HCT116 (cell line): ENCODE data around the gene DCDC2C. TPM values are rescaled to one million over a fixed set of nuclear protein-coding genes. Genes with fewer than 3 reads are reported as not detected.

Experiments used
- ATAC-seq: fragments of 200-7000 bp; cut with Tn5 transposase; 2 replicates; pipeline ENCODE4 v1.9.1; 2020; ENCODE audit warnings: mild to moderate bottlenecking, moderate library complexity
- BruUV-seq: library from RNA; stranded (reverse); fragments of 400-500 nt; replicated peaks from 2 replicates; lab custom pipeline; 2021; lab: Mats Ljungman, UMichigan
- CTCF ChIA-PET: fragments of 300-600 bp; sonication (Branson Sonifier 250); formaldehyde crosslinking; loops from one replicate; lab custom pipeline; 2021; ENCODE audit warnings: antibody characterized with exemption; lab: Charles Lee
- POLR2A ChIA-PET: fragments of 300-600, 350-600 bp; sonication (Branson Sonifier 250); formaldehyde crosslinking; loops from one replicate; lab custom pipeline; 2021; ENCODE audit warnings: antibody characterized with exemption; lab: Charles Lee
- RAD21 ChIA-PET, 2 experiments: fragments of 300-600 bp; sonication (Branson Sonifier 250); formaldehyde crosslinking; loops; one replicate each; lab custom pipeline; 2023; ENCODE audit warnings: low total read pairs in 2 of 2; ENCODE audit not compliant: uncharacterized antibody in 2 of 2, unreplicated experiment in 2 of 2, low non-redundant PET in 1 of 2; lab: Charles Lee
- DNase-seq: peaks from one replicate; pipeline ENCODE4 v3.0.0-alpha.2; 2010; ENCODE audit warnings: low read depth, low spot score
- H2AFZ ChIP-seq: fragments of 200-600 bp; shearing (Covaris generic), sonication (generic); 2 replicates; pipeline ENCODE4 v1.6.1; 2017; ENCODE audit warnings: low read depth, mixed run types, mixed read lengths, antibody characterized with exemption, low read length; ENCODE audit not compliant: poor library complexity, severe bottlenecking
- H3K27ac ChIP-seq: 2 replicates; pipeline ENCODE4 v1.5.1; 2012; ENCODE audit warnings: low read depth, low read length
- H3K27me3 ChIP-seq: fragments of 200-600 bp; sonication (generic); 2 replicates; pipeline ENCODE4 v1.6.1; 2016; ENCODE audit warnings: mixed run types, low read length, mixed read lengths; ENCODE audit not compliant: insufficient read depth
- H3K36me3 ChIP-seq, 2 experiments: fragments of 200-500 bp in 1 of 2; fragments of 200-600 bp in 1 of 2; sonication (Bioruptor generic) in 1 of 2; sonication (generic) in 1 of 2; 2 replicates each; pipeline versions ENCODE4 v1.5.1 to v1.6.1; 2014 to 2016; ENCODE audit warnings: low read length in 2 of 2, inconsistent platforms in 1 of 2, mixed read lengths in 1 of 2, mixed run types in 1 of 2; ENCODE audit not compliant: insufficient read depth in 2 of 2, control insufficient read depth in 1 of 2
- H3K4me1 ChIP-seq, 2 experiments: fragments of 200-600 bp in 1 of 2; sonication (generic) in 1 of 2; 2 replicates each; pipeline versions ENCODE4 v1.5.1 to v1.6.1; 2012 to 2017; ENCODE audit warnings: low read length in 2 of 2, inconsistent platforms in 1 of 2, mild to moderate bottlenecking in 1 of 2, mixed read lengths in 1 of 2, mixed run types in 1 of 2, moderate library complexity in 1 of 2; ENCODE audit not compliant: insufficient read depth in 2 of 2, control insufficient read depth in 1 of 2
- H3K4me2 ChIP-seq: fragments of 200-600 bp; sonication (generic); 2 replicates; pipeline ENCODE4 v1.6.1; 2017; ENCODE audit warnings: mixed run types, low read length, mixed read lengths
- H3K4me3 ChIP-seq, 2 experiments: fragments of 200-600 bp in 1 of 2; sonication (generic) in 1 of 2; replicated peaks in 1 of 2; 2 replicates each; pipeline ENCODE4 v1.5.1; 2011 to 2016; ENCODE audit warnings: low read length in 2 of 2, control low read depth in 1 of 2, low read depth in 1 of 2, mild to moderate bottlenecking in 1 of 2, mixed read lengths in 1 of 2, mixed run types in 1 of 2
- H3K79me2 ChIP-seq: fragments of 200-600 bp; sonication (generic); 2 replicates; pipeline ENCODE4 v1.6.1; 2017; ENCODE audit warnings: mild to moderate bottlenecking, mixed run types, low read length, moderate library complexity, mixed read lengths; ENCODE audit not compliant: insufficient read depth
- H3K9ac ChIP-seq: fragments of 200-600 bp; sonication (generic); 2 replicates; pipeline ENCODE4 v1.6.1; 2016; ENCODE audit warnings: low read length, mixed read lengths
- H3K9me2 ChIP-seq: fragments of 200-600 bp; sonication (generic), shearing (Covaris generic); 2 replicates; pipeline ENCODE4 v1.6.1; 2017; ENCODE audit warnings: mixed run types, mild to moderate bottlenecking, moderate library complexity; ENCODE audit not compliant: insufficient read depth
- H3K9me3 ChIP-seq, 2 experiments: fragments of 200-500 bp in 1 of 2; fragments of 200-600 bp in 1 of 2; sonication (Bioruptor generic) in 1 of 2; sonication (generic) in 1 of 2; 2 replicates each; pipeline ENCODE4 v1.6.1; 2014 to 2017; ENCODE audit warnings: low read length in 2 of 2, mixed read lengths in 2 of 2, inconsistent platforms in 1 of 2, low read depth in 1 of 2, mild to moderate bottlenecking in 1 of 2, mixed run types in 1 of 2, moderate library complexity in 1 of 2; ENCODE audit not compliant: control insufficient read depth in 1 of 2, insufficient read depth in 1 of 2
- H4K20me1 ChIP-seq: fragments of 200-600 bp; sonication (generic), shearing (Covaris generic); 2 replicates; pipeline ENCODE4 v1.6.1; 2017; ENCODE audit warnings: mixed run types, mild to moderate bottlenecking, moderate library complexity; ENCODE audit not compliant: insufficient read depth
- EGR1 ChIP-seq: IDR thresholded peaks from 2 replicates; pipeline ENCODE4 v1.6.1; 2012; ENCODE audit warnings: low read depth
- EZH2phosphoT487 ChIP-seq: fragments of 200-600 bp; IDR thresholded peaks from 2 replicates; pipeline ENCODE4 v1.6.1; 2018; ENCODE audit warnings: antibody characterized with exemption, borderline replicate concordance
- FOSL1 ChIP-seq: IDR thresholded peaks from 2 replicates; pipeline ENCODE4 v1.6.1; 2012; ENCODE audit warnings: low read depth
- JUND ChIP-seq: IDR thresholded peaks from 2 replicates; pipeline ENCODE4 v1.6.1; 2012
- REST ChIP-seq: IDR thresholded peaks from 2 replicates; pipeline ENCODE4 v1.6.1; 2012; ENCODE audit warnings: low read depth
- SIN3A ChIP-seq: IDR thresholded peaks from 2 replicates; pipeline ENCODE4 v1.6.1; 2012; ENCODE audit warnings: low read depth
- SP1 ChIP-seq: IDR thresholded peaks from 2 replicates; pipeline ENCODE4 v1.6.1; 2012; ENCODE audit warnings: low read depth
- SRF ChIP-seq: IDR thresholded peaks from 2 replicates; pipeline ENCODE4 v1.6.1; 2012; ENCODE audit warnings: low read depth
- TCF7L2 ChIP-seq: IDR thresholded peaks from 2 replicates; pipeline ENCODE4 v1.7.0; 2011; ENCODE audit warnings: borderline replicate concordance, inconsistent platforms; ENCODE audit not compliant: insufficient read depth, insufficient read length; ENCODE audit errors: extremely low read depth
- YY1 ChIP-seq: IDR thresholded peaks from 2 replicates; pipeline ENCODE4 v1.6.1; 2011; ENCODE audit warnings: low read length, low read depth, moderate library complexity, mild to moderate bottlenecking; ENCODE audit not compliant: insufficient replicate concordance; ENCODE audit errors: extremely low read depth
- ZNF274 ChIP-seq: fragments of 200-500 bp; sonication (Bioruptor generic); IDR thresholded peaks from 2 replicates; pipeline ENCODE4 v1.6.1; 2014; ENCODE audit warnings: mild to moderate bottlenecking, low read depth, low read length, inconsistent platforms
- intact Hi-C: fragments of 100-400 bp; cut with micrococcal nuclease; formaldehyde crosslinking; loops from 2 replicates; pipeline ENCODE4 v1.10.0; 2022
- total RNA-seq: library from RNA; stranded (reverse); gene quantifications from one replicate; pipeline ENCODE4 v1.2.1, GENCODE V29; 2021; ENCODE audit not compliant: unreplicated experiment
- TF ChIP-seq, protein P1 (sequence below): IDR thresholded peaks from 2 replicates; pipeline ENCODE4 v1.6.1; 2011; ENCODE audit warnings: mild to moderate bottlenecking, low read length, moderate library complexity; ENCODE audit not compliant: insufficient replicate concordance; ENCODE audit errors: extremely low read depth

DCDC2C gene
- total RNA-seq, 1 experiment from 2014 or later, result not detected

DNA sequence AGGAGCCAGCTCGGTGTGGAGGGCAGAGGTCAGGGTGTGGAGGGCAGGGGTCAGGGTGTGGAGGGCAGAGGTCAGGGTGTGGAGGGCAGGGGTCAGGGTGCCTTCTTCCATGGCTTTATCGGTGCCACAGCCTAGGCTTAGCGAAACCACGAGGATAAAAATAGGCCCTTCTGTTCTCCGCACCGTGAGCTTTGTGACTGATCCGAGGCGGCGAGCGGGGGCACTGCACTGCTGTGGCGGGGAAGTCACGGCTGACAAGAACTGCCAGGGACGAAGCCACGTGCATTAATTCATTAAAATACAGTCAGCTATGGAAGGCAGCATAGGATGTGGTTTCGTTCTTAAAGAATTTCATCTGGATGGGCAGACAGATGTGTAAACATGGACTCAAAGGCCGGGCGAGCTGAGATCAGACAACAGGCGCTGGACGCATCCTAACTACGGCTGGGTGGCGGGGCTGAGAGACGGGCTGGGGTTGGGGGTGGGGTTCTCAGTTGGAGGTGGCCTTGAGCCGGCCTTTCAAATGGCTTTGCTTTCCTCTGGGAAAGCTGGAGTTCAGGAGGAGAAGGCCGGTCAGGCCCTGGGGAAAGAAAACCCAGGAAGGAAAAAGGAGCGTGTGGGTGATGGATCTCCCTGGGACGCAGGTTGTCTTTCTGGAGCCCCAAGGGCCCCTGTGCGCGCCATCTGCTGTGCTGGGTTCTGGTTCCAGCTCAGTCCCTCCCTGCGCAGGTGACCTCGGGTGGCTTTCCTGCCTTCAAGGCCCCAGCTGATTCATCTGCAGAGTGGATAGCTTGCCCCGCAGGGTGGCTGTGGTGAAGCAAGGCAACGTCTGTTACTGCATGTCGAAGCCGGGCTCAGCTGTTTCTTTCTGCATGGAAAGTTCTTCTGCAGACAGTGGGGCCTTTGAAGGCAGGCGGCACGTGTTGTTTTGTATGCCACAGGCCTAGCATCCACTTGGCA lies 46.3 kb upstream of the DCDC2C start:
- CTCF ChIA-PET, result no interaction called here
- H3K27me3 ChIP-seq, result no peaks in the 10 kb centered on the region
- H3K9ac ChIP-seq, result no peak overlapping the region
- no peak overlapping the region for H3K4me3 ChIP-seq
- no peaks in the 10 kb centered on the region for H4K20me1 ChIP-seq
- H3K79me2 ChIP-seq, result no peaks in the 10 kb centered on the region
- ATAC-seq (no peak), DNase-seq (no peak)
- intact Hi-C loops, result loop anchor here (10.0 kb wide), 1 partner anchor 122 kb away; no protein-coding TSS in a partner anchor
- no peak overlapping the region for H3K4me2 ChIP-seq
- no peaks in the 10 kb centered on the region for H3K9me2 ChIP-seq
- H3K36me3 ChIP-seq, result no peaks in the 10 kb centered on the region
- RAD21 ChIA-PET, result no interaction called here
- TF ChIP-seq FOSL1 (no peak), REST (no peak), SIN3A (no peak), EGR1 (no peak), TCF7L2 (no peak), JUND (no peak), EZH2phosphoT487 (no peak), SRF (no peak), ZNF274 (no peak), SP1 (no peak), YY1 (no peak)
- TF ChIP-seq, protein P1, sequence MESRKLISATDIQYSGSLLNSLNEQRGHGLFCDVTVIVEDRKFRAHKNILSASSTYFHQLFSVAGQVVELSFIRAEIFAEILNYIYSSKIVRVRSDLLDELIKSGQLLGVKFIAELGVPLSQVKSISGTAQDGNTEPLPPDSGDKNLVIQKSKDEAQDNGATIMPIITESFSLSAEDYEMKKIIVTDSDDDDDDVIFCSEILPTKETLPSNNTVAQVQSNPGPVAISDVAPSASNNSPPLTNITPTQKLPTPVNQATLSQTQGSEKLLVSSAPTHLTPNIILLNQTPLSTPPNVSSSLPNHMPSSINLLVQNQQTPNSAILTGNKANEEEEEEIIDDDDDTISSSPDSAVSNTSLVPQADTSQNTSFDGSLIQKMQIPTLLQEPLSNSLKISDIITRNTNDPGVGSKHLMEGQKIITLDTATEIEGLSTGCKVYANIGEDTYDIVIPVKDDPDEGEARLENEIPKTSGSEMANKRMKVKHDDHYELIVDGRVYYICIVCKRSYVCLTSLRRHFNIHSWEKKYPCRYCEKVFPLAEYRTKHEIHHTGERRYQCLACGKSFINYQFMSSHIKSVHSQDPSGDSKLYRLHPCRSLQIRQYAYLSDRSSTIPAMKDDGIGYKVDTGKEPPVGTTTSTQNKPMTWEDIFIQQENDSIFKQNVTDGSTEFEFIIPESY, result no peak
- peaks cover 12 to 29% of the 10 kb centered on the region in 2 experiments for H3K4me1 ChIP-seq
- no peak overlapping the region for H3K27ac ChIP-seq
- no peaks in the 10 kb centered on the region for H3K9me3 ChIP-seq
- no TSS peak for BruUV-seq
- POLR2A ChIA-PET, result no interaction called here
- H2AFZ ChIP-seq, result no peak overlapping the region
